Ovary (tissue), 3 donors: ENCODE results near the gene FREM2.

ENCODE experiments used
- EP300 ChIP-seq: sonication (generic); formaldehyde crosslinking; IDR thresholded peaks from one replicate; pipeline ENCODE4 v1.6.1; 2017; ENCODE audit warnings: antibody characterized with exemption
- POLR2A ChIP-seq: fragments of 450-650 bp; IDR thresholded peaks from one replicate; pipeline ENCODE4 v1.6.1; 2017; ENCODE audit warnings: antibody characterized with exemption, mild to moderate bottlenecking, moderate library complexity
- TF ChIP-seq, protein P1 (sequence below), 3 donors: fragments of 450-650 bp in 2 of 3; fragments of 200-600 bp in 1 of 3; IDR thresholded peaks; one replicate each; pipeline versions ENCODE4 v1.5.1 to v1.8.0; 2016 to 2022; ENCODE audit warnings: antibody characterized with exemption in 3 of 3, mild to moderate bottlenecking in 1 of 3
- donor health status: DM: no; HTN: no; CAD: no.

DNA sequence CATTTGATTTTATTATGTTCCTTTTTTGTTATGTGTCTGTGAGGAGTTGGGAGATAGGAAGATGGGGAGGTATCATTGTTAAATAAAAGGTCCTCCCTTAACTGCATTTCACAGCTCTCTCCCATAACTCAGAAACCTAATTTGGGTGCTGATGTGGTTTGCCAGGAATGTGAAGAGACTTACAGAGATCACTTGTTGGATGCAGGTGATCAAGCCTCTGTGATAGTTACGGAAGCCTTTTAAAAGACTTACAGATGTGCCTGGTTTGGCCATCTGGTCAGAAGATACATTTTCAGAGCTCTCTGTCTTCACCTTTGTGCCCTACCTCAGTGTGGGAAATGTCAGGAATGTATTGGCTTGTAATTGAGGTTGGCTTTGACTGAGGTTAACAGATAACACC is 157.7 kb downstream of the FREM2 start:
- TF ChIP-seq, protein P1, sequence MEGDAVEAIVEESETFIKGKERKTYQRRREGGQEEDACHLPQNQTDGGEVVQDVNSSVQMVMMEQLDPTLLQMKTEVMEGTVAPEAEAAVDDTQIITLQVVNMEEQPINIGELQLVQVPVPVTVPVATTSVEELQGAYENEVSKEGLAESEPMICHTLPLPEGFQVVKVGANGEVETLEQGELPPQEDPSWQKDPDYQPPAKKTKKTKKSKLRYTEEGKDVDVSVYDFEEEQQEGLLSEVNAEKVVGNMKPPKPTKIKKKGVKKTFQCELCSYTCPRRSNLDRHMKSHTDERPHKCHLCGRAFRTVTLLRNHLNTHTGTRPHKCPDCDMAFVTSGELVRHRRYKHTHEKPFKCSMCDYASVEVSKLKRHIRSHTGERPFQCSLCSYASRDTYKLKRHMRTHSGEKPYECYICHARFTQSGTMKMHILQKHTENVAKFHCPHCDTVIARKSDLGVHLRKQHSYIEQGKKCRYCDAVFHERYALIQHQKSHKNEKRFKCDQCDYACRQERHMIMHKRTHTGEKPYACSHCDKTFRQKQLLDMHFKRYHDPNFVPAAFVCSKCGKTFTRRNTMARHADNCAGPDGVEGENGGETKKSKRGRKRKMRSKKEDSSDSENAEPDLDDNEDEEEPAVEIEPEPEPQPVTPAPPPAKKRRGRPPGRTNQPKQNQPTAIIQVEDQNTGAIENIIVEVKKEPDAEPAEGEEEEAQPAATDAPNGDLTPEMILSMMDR (IDR thresholded peaks at IDR 0.05): no peak
- TF ChIP-seq EP300 (no peak), POLR2A (no peak)
